ENCODE results near the gene ARHGEF17. TPM values are rescaled to one million over a fixed set of nuclear protein-coding genes. Genes with fewer than 3 reads are reported as not detected.

The ARHGEF17 gene
- total and polyA plus RNA-seq, 2 of the 13 experiments (the other 11 are each of a cell fraction or from before 2014, with no cell fraction given), result 10.7 to 28.8 TPM

DNA sequence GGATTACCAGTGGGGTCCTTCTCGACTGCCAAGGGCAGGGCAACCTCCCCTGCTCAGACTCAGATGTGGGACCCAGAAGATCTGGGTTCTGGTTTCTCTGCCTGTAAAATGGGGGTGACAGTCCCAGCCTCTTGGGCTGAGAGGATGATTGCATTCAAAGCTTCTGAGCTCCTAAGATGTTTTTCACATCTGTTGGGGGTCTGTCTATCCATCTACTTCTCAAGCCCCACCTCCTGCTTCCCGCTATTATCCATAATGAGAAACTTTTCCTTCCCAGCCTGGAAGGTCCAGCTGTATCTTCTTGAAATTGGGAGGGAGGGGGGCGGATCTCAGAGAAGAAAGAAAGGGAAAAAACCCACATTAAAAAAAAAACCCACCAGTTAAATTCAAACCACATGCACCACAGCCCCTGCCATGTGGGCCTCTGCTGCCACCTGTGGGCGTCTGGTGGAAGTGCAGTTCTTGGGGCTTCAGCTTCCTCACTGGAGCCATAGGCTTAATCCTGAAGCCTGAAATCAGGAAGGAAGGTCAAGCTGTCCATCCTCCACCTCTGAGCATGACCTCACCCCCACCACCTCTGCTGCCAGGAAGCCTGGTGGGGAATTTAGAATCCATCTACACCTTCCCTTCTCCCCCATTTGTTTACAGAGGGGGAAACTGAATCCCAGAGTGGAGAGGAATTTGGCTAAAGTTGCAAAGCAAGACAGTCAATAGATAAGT is 27.3 kb downstream of the ARHGEF17 start:
- DNase-seq (ENCODE audit: low spot score) (peak; percentile 68), FAIRE-seq (peak; percentile 87), ATAC-seq (peak; percentile 42)
- H3K27ac ChIP-seq (ENCODE audit: extremely low read length, insufficient read depth, low read length), result peak overlapping the region; percentile 40
- POLR2A ChIA-PET, result interaction anchor here (1.2 to 6.2 kb wide), 3 partner anchors 21 to 28 kb away, joined by 3 to 124 read pairs (median 5); partner anchors contain the start of gene ARHGEF17
- no peaks in the 10 kb centered on the region for H3K9me3 ChIP-seq (ENCODE audit: low read length)
- H2AFZ ChIP-seq (ENCODE audit: low read length), result no peak overlapping the region
- peaks cover 11% of the 10 kb centered on the region for H4K20me1 ChIP-seq (ENCODE audit: insufficient read depth, low read length)
- in situ Hi-C loops (cut with HindIII; ENCODE audit: extremely low pct_ligation_motif_present, low pct_unique_long_range_greater_than_20kb) (no loop called here), intact Hi-C loops (cut with micrococcal nuclease; ENCODE audit: unreplicated experiment) (loop anchor here (1.0 kb wide), 1 partner anchor 28 kb away; no protein-coding TSS in a partner anchor)
- 41% methylated on average over 4 of the region's 4 CpGs for WGBS (ENCODE audit: low lambda C conversion rate)
- BruUV-seq (replicated peaks), result no TSS peak
- peaks cover 6 to 25% of the 10 kb centered on the region in 2 experiments; a peak in 4 of 5 replicates for H3K36me3 ChIP-seq (replicated peaks in 1 of 2; ENCODE audit: control insufficient read depth in 1 of 2, insufficient read depth in 2 of 2, low read length in 2 of 2)
- CTCF ChIA-PET (ENCODE audit: low intra/inter-chr PET ratio, low total read pairs), result interaction anchor here (1.1 to 4.5 kb wide), 5 partner anchors 16 to 40 kb away, joined by 3 to 90 read pairs (median 5); partner anchors contain the start of gene ARHGEF17
- H3K4me3 ChIP-seq (replicated peaks in 1 of 3; ENCODE audit: insufficient read depth in 1 of 3, low read depth in 2 of 3, low read length in 3 of 3), result no peak overlapping the region
- H3K4me2 ChIP-seq (ENCODE audit: low read depth, low read length), result no peak overlapping the region
- H3K4me1 ChIP-seq (ENCODE audit: insufficient read depth, low read length), result peaks cover 55% of the 10 kb centered on the region
- H3K9ac ChIP-seq (ENCODE audit: insufficient read depth, low read depth, low read length), result peak overlapping the region; percentile 8; the same call in 1 of the 2 replicates
- H3K79me2 ChIP-seq (ENCODE audit: insufficient read depth, low read length), result peaks cover 39% of the 10 kb centered on the region
- no peaks in the 10 kb centered on the region for H3K27me3 ChIP-seq (ENCODE audit: control insufficient read depth in 1 of 2, insufficient read depth in 2 of 2, low read length in 2 of 2)
- TF ChIP-seq PPARG (CRISPR knock-in tag; conservative IDR thresholded peaks at IDR 0.05) (0 out of 2 replicates have a peak, but pooled peaks have one; percentile 24), ZFP36L1 (CRISPR knock-in tag; IDR thresholded peaks at IDR 0.05) (peak; percentile 43; the same call in 1 of the 2 replicates), ZNF589 (CRISPR knock-in tag; conservative IDR thresholded peaks at IDR 0.05) (no peak), STAG1 (CRISPR knock-in tag; IDR thresholded peaks at IDR 0.05) (peak; percentile 88), ZNF12 (CRISPR knock-in tag; IDR thresholded peaks at IDR 0.05) (0 out of 2 replicates have a peak, but pooled peaks have one; percentile 5), TEF (CRISPR knock-in tag; IDR thresholded peaks at IDR 0.05) (no peak), MYC (CRISPR knock-in tag; IDR thresholded peaks at IDR 0.05; ENCODE audit: borderline replicate concordance) (peak; percentile 53; the same call in 1 of the 2 replicates), NFE2L2 (IDR thresholded peaks at IDR 0.05; ENCODE audit: low read length) (no peak), ZNF713 (CRISPR knock-in tag; IDR thresholded peaks at IDR 0.05) (no peak), MXI1 (IDR thresholded peaks at IDR 0.05; ENCODE audit: borderline replicate concordance, low read depth, low read length) (peak; percentile 32; the same call in 1 of the 3 replicates), ZSCAN21 (CRISPR knock-in tag; IDR thresholded peaks at IDR 0.05; ENCODE audit: borderline replicate concordance) (peak; percentile 21; the same call in 1 of the 2 replicates), ZNF496 (CRISPR knock-in tag; IDR thresholded peaks at IDR 0.05; ENCODE audit: insufficient replicate concordance) (no peak), HDAC1 (CRISPR knock-in tag; IDR thresholded peaks at IDR 0.05) (0 out of 2 replicates have a peak, but pooled peaks have one; percentile 8), SMC3 (IDR thresholded peaks at IDR 0.05; ENCODE audit: low read length) (peak; percentile 93), HNRNPUL1 (IDR thresholded peaks at IDR 0.05; ENCODE audit: low read depth, low read length) (no peak), PBX2 (CRISPR knock-in tag; IDR thresholded peaks at IDR 0.05) (no peak), HIVEP1 (CRISPR knock-in tag; IDR thresholded peaks at IDR 0.05) (no peak), YEATS2 (CRISPR knock-in tag; IDR thresholded peaks at IDR 0.05; ENCODE audit: borderline replicate concordance) (no peak)
- TF ChIP-seq, protein P1, sequence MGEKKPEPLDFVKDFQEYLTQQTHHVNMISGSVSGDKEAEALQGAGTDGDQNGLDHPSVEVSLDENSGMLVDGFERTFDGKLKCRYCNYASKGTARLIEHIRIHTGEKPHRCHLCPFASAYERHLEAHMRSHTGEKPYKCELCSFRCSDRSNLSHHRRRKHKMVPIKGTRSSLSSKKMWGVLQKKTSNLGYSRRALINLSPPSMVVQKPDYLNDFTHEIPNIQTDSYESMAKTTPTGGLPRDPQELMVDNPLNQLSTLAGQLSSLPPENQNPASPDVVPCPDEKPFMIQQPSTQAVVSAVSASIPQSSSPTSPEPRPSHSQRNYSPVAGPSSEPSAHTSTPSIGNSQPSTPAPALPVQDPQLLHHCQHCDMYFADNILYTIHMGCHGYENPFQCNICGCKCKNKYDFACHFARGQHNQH (CRISPR knock-in tag; IDR thresholded peaks at IDR 0.05), result 0 out of 2 replicates have a peak, but pooled peaks have one; percentile 12
- TF ChIP-seq, protein P2, sequence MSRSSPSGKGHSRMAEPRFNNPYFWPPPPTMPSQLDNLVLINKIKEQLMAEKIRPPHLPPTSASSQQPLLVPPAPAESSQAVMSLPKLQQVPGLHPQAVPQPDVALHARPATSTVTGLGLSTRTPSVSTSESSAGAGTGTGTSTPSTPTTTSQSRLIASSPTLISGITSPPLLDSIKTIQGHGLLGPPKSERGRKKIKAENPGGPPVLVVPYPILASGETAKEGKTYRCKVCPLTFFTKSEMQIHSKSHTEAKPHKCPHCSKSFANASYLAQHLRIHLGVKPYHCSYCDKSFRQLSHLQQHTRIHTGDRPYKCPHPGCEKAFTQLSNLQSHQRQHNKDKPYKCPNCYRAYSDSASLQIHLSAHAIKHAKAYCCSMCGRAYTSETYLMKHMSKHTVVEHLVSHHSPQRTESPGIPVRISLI (CRISPR knock-in tag; IDR thresholded peaks at IDR 0.05; ENCODE audit: borderline replicate concordance), result peak; percentile 78; the same call in 1 of the 2 replicates

All from HepG2 (cell line).